GM18526 (cell line): ENCODE results near the gene SRRT.

ENCODE experiments used
- POLR2A ChIP-seq: IDR thresholded peaks from 3 replicates; pipeline ENCODE4 v1.6.1; 2011; ENCODE audit not compliant: insufficient read length; ENCODE audit errors: extremely low read depth

The SRRT gene

DNA sequence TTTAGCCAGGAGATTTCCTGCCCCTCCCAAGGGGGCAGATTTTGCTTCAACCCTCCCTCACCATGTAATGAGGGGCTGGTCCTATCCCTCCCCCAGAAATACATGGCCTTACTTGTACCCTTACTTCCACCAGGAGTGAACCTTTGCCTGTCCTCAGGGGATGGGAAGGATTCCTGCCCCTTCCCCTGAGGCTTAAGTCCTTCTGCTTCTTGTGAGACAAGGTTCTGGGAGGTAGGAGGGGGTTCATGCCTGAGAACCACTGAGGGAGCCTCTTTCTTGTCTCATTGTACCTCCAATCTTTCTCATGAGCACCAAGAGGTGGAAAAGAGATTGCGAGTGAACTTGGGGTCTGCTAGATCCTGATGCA is 54.9 kb downstream of the SRRT start:
- no peak for TF ChIP-seq POLR2A

DNA sequence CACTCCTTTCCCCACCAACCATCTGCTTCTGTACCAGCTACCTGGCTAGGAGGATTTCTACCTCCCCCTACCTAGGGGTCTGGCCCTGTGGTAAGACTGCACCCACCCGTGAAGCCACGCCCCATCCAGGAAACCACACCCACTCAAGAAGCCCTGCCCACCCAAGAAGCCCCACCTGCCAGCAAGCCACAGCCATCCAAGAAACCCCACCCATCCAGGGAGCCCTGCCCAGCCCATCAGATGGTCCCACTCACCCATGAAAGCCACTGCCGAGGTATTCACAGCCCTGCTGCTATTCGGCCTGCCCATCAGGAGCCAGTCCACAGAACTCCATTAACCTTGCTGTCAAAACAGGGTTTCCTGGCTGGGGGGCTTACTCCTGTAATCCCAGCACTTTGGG is 58.8 kb downstream of the SRRT start:
- TF ChIP-seq POLR2A, result no peak
